ENCODE measurements around the gene NCEH1. TPM values are rescaled to one million over a fixed set of nuclear protein-coding genes. Genes with fewer than 3 reads are reported as not detected.

NCEH1 gene
- total and polyA plus RNA-seq, 2 of the 13 experiments (the other 11 are each of a cell fraction or from before 2014, with no cell fraction given) = 12.9 to 21.4 TPM

- TF ChIP-seq ZNF136 (CRISPR knock-in tag; IDR thresholded peaks at IDR 0.05; ENCODE audit: low read depth) (no peak), AFF4 (CRISPR knock-in tag; IDR thresholded peaks at IDR 0.05) (no peak), ZNF460 (CRISPR knock-in tag; IDR thresholded peaks at IDR 0.05; ENCODE audit: borderline replicate concordance) (no peak), ZBTB25 (CRISPR knock-in tag; IDR thresholded peaks at IDR 0.05) (no peak), NR2F2 (IDR thresholded peaks at IDR 0.05; ENCODE audit: borderline replicate concordance, low read depth) (peak; percentile 77), ZNF761 (CRISPR knock-in tag; conservative IDR thresholded peaks at IDR 0.05) (no peak), THYN1 (CRISPR knock-in tag; IDR thresholded peaks at IDR 0.05; ENCODE audit: borderline replicate concordance, low read depth) (no peak), RNF219 (CRISPR knock-in tag; IDR thresholded peaks at IDR 0.05) (no peak), ZNF607 (CRISPR knock-in tag; IDR thresholded peaks at IDR 0.05; ENCODE audit: borderline replicate concordance) (no peak), BRD4 (CRISPR knock-in tag; IDR thresholded peaks at IDR 0.05) (no peak), HMG20A (CRISPR knock-in tag; IDR thresholded peaks at IDR 0.05; ENCODE audit: borderline replicate concordance) (peak; percentile 93; the same call in 1 of the 2 replicates), EZH2 (conservative IDR thresholded peaks at IDR 0.05; ENCODE audit: low read depth, low read length) (no peak), AHR (CRISPR knock-in tag; IDR thresholded peaks at IDR 0.05) (no peak), ZNF382 (CRISPR knock-in tag; IDR thresholded peaks at IDR 0.05; ENCODE audit: borderline replicate concordance) (no peak), SP4 (CRISPR knock-in tag; IDR thresholded peaks at IDR 0.05) (no peak), ZNF567 (CRISPR knock-in tag; IDR thresholded peaks at IDR 0.05; ENCODE audit: borderline replicate concordance) (no peak), SALL2 (CRISPR knock-in tag; IDR thresholded peaks at IDR 0.05) (no peak), ZNF749 (CRISPR knock-in tag; IDR thresholded peaks at IDR 0.05; ENCODE audit: borderline replicate concordance) (no peak), ZIK1 (CRISPR knock-in tag; IDR thresholded peaks at IDR 0.05; ENCODE audit: borderline replicate concordance, low read depth) (no peak), PRDM4 (CRISPR knock-in tag; IDR thresholded peaks at IDR 0.05; ENCODE audit: borderline replicate concordance) (no peak)
Observed at GRCh38 chr3:172612871-172613678, 97.8 kb downstream of the NCEH1 start (continued).
